Liver (tissue), 9 donors: ENCODE results near the gene NDUFS4. TPM values are rescaled to one million over a fixed set of nuclear protein-coding genes. Genes with fewer than 3 reads are reported as not detected.
"Not testable (repeated sequence)": the region's sequence is repeated elsewhere in the genome, so short reads cannot be mapped to it uniquely, and the experiment has no call there.

Source experiments
- DNase-seq: peaks from one replicate; pipeline ENCODE4 v3.0.0-alpha.2; 2017; ENCODE audit warnings: low spot score
- H3K27ac ChIP-seq, 2 donors: one replicate each; pipeline ENCODE4 v1.7.0; 2013; ENCODE audit warnings: inconsistent platforms in 2 of 2, low read length in 2 of 2, control low read depth in 1 of 2, low read depth in 1 of 2, mild to moderate bottlenecking in 1 of 2
- H3K27me3 ChIP-seq, 4 donors: one replicate each; pipeline versions ENCODE4 v1.6.1 to v1.7.0; 2013; ENCODE audit warnings: low read length in 3 of 4, inconsistent platforms in 1 of 4, mild to moderate bottlenecking in 1 of 4, moderate library complexity in 1 of 4; ENCODE audit not compliant: control insufficient read depth in 4 of 4, insufficient read depth in 4 of 4
- H3K36me3 ChIP-seq, 4 donors: one replicate each; pipeline versions ENCODE4 v1.6.1 to v1.7.0; 2013; ENCODE audit warnings: low read length in 3 of 4, mild to moderate bottlenecking in 3 of 4, low read depth in 1 of 4, moderate library complexity in 1 of 4; ENCODE audit not compliant: control insufficient read depth in 4 of 4, insufficient read depth in 3 of 4
- H3K4me1 ChIP-seq, 4 donors: one replicate each; pipeline versions ENCODE4 v1.6.1 to v1.7.0; 2013; ENCODE audit warnings: low read length in 3 of 4, mild to moderate bottlenecking in 3 of 4, moderate library complexity in 1 of 4; ENCODE audit not compliant: control insufficient read depth in 4 of 4, insufficient read depth in 4 of 4
- H3K4me3 ChIP-seq, 3 donors: one replicate each; pipeline versions ENCODE4 v1.6.1 to v1.7.0; 2013; ENCODE audit warnings: low read length in 3 of 3, control low read depth in 1 of 3, low read depth in 1 of 3, mild to moderate bottlenecking in 1 of 3
- H3K9ac ChIP-seq, 2 donors: one replicate each; pipeline ENCODE4 v1.7.0; 2013; ENCODE audit warnings: low read length in 2 of 2, mild to moderate bottlenecking in 2 of 2, moderate library complexity in 2 of 2, control low read depth in 1 of 2, low read depth in 1 of 2
- H3K9me3 ChIP-seq, 4 donors: one replicate each; pipeline versions ENCODE4 v1.6.1 to v1.7.0; 2013; ENCODE audit warnings: low read length in 3 of 4; ENCODE audit not compliant: control insufficient read depth in 4 of 4
- ATF3 ChIP-seq: IDR thresholded peaks from 2 replicates; pipeline ENCODE4 v1.6.1; 2016; ENCODE audit warnings: antibody characterized with exemption
- CTCF ChIP-seq: fragments of 150-350 bp; IDR thresholded peaks from 2 replicates; pipeline ENCODE4 v1.5.1; 2017; ENCODE audit warnings: improper control_type of control experiment, low read depth, low read length; ENCODE audit not compliant: missing input control
- EGR1 ChIP-seq, 2 donors: IDR thresholded peaks; 2 replicates each; pipeline ENCODE4 v1.6.1; 2016 to 2018; ENCODE audit warnings: antibody characterized with exemption in 2 of 2, low read depth in 2 of 2
- FOXA1 ChIP-seq: IDR thresholded peaks from 2 replicates; pipeline ENCODE4 v1.6.1; 2016; ENCODE audit warnings: antibody characterized with exemption
- FOXA2 ChIP-seq: IDR thresholded peaks from 2 replicates; pipeline ENCODE4 v1.6.1; 2016; ENCODE audit warnings: antibody characterized with exemption
- GABPA ChIP-seq, 2 donors: IDR thresholded peaks in 1 of 2; conservative IDR thresholded peaks in 1 of 2; 2 replicates each; pipeline ENCODE4 v1.6.1; 2016; ENCODE audit warnings: antibody characterized with exemption in 2 of 2, mild to moderate bottlenecking in 1 of 2, moderate library complexity in 1 of 2
- HNF4G ChIP-seq: IDR thresholded peaks from 2 replicates; pipeline ENCODE4 v1.6.1; 2016; ENCODE audit warnings: antibody characterized with exemption
- JUND ChIP-seq, 2 donors: IDR thresholded peaks; 2 replicates each; pipeline ENCODE4 v1.6.1; 2016; ENCODE audit warnings: antibody characterized with exemption in 2 of 2
- MAX ChIP-seq: IDR thresholded peaks from 2 replicates; pipeline ENCODE4 v1.6.1; 2016; ENCODE audit warnings: antibody characterized with exemption
- NR2F2 ChIP-seq: IDR thresholded peaks from 2 replicates; pipeline ENCODE4 v1.6.1; 2016; ENCODE audit warnings: antibody characterized with exemption
- RAD21 ChIP-seq, 2 donors: IDR thresholded peaks; 2 replicates each; pipeline ENCODE4 v1.6.1; 2016; ENCODE audit warnings: antibody characterized with exemption in 2 of 2, mild to moderate bottlenecking in 2 of 2
- RXRA ChIP-seq, 2 donors: IDR thresholded peaks; 2 replicates each; pipeline ENCODE4 v1.6.1; 2017 to 2018; ENCODE audit warnings: antibody characterized with exemption in 2 of 2, mild to moderate bottlenecking in 1 of 2
- SP1 ChIP-seq: IDR thresholded peaks from 2 replicates; pipeline ENCODE4 v1.6.1; 2018; ENCODE audit warnings: antibody characterized with exemption, mild to moderate bottlenecking
- TAF1 ChIP-seq: conservative IDR thresholded peaks from 2 replicates; pipeline ENCODE4 v1.6.1; 2016; ENCODE audit warnings: antibody characterized with exemption, mild to moderate bottlenecking
- YY1 ChIP-seq: IDR thresholded peaks from 2 replicates; pipeline ENCODE4 v1.6.1; 2016; ENCODE audit warnings: antibody characterized with exemption, mild to moderate bottlenecking
- ZBTB33 ChIP-seq: IDR thresholded peaks from 2 replicates; pipeline ENCODE4 v1.6.1; 2016; ENCODE audit warnings: antibody characterized with exemption
- WGBS: extraction: QIAGEN DNeasy Blood & Tissue Kit; methylation state at CpG from one replicate; pipeline ENCODE4 v1.1.7; 2013; 5-methylcytosine and 5-hydroxymethylcytosine counted together
- polyA plus RNA-seq, 2 donors: library from polyadenylated mRNA; stranded (reverse) in 1 of 2; unstranded in 1 of 2; fragments of 200-250 nt in 1 of 2; fragments of >200 nt in 1 of 2; fragmentation: Nextera tagmentation in 1 of 2; extraction: Ambion mirVana in 1 of 2; gene quantifications; one replicate each; pipeline versions ENCODE4 v1.2.1 to v1.2.3, GENCODE V29; 2013 to 2015
- total RNA-seq, 2 donors: library from RNA; depleted of rRNA; stranded (reverse); fragments of >200 nt; gene quantifications; one replicate each; pipeline ENCODE4 v1.2.3, GENCODE V29; 2014
- TF ChIP-seq, protein P1 (sequence below): IDR thresholded peaks from 2 replicates; pipeline ENCODE4 v1.6.1; 2016; ENCODE audit warnings: antibody characterized with exemption, mild to moderate bottlenecking
- donor health status: healthy.
- donor health status: healthy.
- donor health status: healthy.
- donor health status: healthy.
- donor health status: healthy.

The NDUFS4 gene
- total and polyA plus RNA-seq, 4 donors, result 35.9 to 114 (median 53.4) TPM

DNA sequence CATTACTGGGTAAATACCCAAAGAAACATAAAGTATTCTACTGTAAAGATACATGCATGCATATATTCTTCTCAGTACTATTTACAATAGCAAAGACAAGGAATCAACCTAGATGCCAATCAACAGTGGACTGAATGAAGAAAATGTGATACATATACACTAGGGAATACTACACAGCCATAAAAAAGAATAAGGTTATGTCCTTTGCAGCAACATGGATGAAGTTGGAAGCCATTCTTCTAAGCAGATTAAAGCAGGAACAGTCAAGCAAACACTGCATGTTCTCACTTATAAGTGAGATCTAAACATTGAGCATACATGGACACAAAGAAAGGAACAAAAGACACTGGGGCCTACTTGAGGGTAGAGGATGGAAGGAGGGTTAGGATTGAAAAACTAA is 39.6 kb upstream of the NDUFS4 start:
- Histone ChIP-seq H3K9ac (no peak overlapping the region), H3K27ac (no peak overlapping the region), H3K36me3 (no peaks in the 10 kb centered on the region), H3K27me3 (no peaks in the 10 kb centered on the region), H3K4me1 (no peaks in the 10 kb centered on the region), H3K9me3 (peaks cover 0 to 9% (median 0%) of the 10 kb centered on the region in 4 donors), H3K4me3 (no peak overlapping the region)
- TF ChIP-seq FOXA1 (no peak), JUND (IDR thresholded peaks at IDR 0.05) (no peak), MAX (no peak), YY1 (no peak), RAD21 (IDR thresholded peaks at IDR 0.05) (no peak), SP1 (no peak), EGR1 (IDR thresholded peaks at IDR 0.05; ENCODE audit: low read depth in 2 of 2) (no peak), CTCF (no peak), FOXA2 (no peak), ATF3 (no peak), TAF1 (no peak), HNF4G (no peak), GABPA (IDR thresholded peaks at IDR 0.05 in 1 of 2, conservative IDR thresholded peaks at IDR 0.05 in 1 of 2) (no peak)
- TF ChIP-seq, protein P1, sequence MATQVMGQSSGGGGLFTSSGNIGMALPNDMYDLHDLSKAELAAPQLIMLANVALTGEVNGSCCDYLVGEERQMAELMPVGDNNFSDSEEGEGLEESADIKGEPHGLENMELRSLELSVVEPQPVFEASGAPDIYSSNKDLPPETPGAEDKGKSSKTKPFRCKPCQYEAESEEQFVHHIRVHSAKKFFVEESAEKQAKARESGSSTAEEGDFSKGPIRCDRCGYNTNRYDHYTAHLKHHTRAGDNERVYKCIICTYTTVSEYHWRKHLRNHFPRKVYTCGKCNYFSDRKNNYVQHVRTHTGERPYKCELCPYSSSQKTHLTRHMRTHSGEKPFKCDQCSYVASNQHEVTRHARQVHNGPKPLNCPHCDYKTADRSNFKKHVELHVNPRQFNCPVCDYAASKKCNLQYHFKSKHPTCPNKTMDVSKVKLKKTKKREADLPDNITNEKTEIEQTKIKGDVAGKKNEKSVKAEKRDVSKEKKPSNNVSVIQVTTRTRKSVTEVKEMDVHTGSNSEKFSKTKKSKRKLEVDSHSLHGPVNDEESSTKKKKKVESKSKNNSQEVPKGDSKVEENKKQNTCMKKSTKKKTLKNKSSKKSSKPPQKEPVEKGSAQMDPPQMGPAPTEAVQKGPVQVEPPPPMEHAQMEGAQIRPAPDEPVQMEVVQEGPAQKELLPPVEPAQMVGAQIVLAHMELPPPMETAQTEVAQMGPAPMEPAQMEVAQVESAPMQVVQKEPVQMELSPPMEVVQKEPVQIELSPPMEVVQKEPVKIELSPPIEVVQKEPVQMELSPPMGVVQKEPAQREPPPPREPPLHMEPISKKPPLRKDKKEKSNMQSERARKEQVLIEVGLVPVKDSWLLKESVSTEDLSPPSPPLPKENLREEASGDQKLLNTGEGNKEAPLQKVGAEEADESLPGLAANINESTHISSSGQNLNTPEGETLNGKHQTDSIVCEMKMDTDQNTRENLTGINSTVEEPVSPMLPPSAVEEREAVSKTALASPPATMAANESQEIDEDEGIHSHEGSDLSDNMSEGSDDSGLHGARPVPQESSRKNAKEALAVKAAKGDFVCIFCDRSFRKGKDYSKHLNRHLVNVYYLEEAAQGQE, result no peak
- no peak for DNase-seq

- no peaks in the 10 kb centered on the region for H3K9me3 ChIP-seq
- DNase-seq, result no peak
- no peak overlapping the region for H3K9ac ChIP-seq
- no peak overlapping the region for H3K27ac ChIP-seq
- no peaks in the 10 kb centered on the region for H3K27me3 ChIP-seq
- H3K4me3 ChIP-seq, result no peak overlapping the region
- no peaks in the 10 kb centered on the region for H3K36me3 ChIP-seq
- TF ChIP-seq NR2F2 (no peak), ATF3 (no peak), FOXA2 (no peak), EGR1 (IDR thresholded peaks at IDR 0.05; ENCODE audit: low read depth in 2 of 2) (no peak), JUND (IDR thresholded peaks at IDR 0.05) (no peak), ZBTB33 (no peak), HNF4G (no peak), TAF1 (no peak), RXRA (IDR thresholded peaks at IDR 0.05) (no peak)
- TF ChIP-seq, protein P1, result no peak
- no peaks in the 10 kb centered on the region for H3K4me1 ChIP-seq
- 96% methylated on average over 1 of the region's 1 CpG for WGBS
These were observed 22.7 kb upstream of the NDUFS4 start for GRCh38 chr5:53537711-53538110.

DNA sequence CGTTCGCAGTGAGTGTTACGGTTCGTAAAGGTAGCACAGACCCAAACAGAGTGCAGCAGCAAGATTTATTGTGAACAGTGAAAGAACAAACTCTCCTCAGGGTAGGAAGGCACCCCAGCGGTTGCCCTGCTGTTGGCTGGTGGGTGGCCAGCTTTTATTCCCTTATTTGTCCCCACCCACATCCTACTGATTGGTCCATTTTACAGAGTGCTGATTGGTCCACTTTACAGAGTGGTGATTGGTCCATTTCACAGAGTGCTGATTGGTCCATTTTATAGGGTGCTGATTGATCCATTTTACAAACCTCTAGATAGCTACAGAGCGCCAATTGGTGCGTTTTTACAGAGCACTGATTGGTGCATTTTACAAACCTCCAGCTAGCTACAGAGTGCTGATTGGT is 19.7 kb upstream of the NDUFS4 start:
- not testable (repeated sequence) for H3K36me3 ChIP-seq, DNase-seq, H3K27me3 ChIP-seq, H3K9ac ChIP-seq, H3K27ac ChIP-seq, H3K4me3 ChIP-seq, H3K4me1 ChIP-seq, H3K9me3 ChIP-seq
- 97% methylated on average over 7 of the region's 7 CpGs for WGBS
